Astrocyte (in vitro differentiated cells and primary cell): ENCODE measurements around the gene PCGF5. TPM values are rescaled to one million over a fixed set of nuclear protein-coding genes. Genes with fewer than 3 reads are reported as not detected.

Experiments
- DNase-seq: peaks from one replicate; pipeline ENCODE4 v3.0.0-alpha.2; 2010; ENCODE audit warnings: low read depth
- FAIRE-seq: peaks from 2 replicates; lab custom pipeline; 2011; peaks lifted over from hg19 to GRCh38; lab: Jason Lieb, UNC
- H2AFZ ChIP-seq: 2 replicates; pipeline ENCODE4 v1.6.0; 2012; ENCODE audit warnings: low read depth, low read length, inconsistent platforms
- H3K27ac ChIP-seq: 2 replicates; pipeline ENCODE4 v1.5.1; 2011; ENCODE audit warnings: low read depth, low read length, inconsistent platforms
- H3K27me3 ChIP-seq: 2 replicates; pipeline ENCODE4 v1.6.0; 2011; ENCODE audit warnings: low read length, inconsistent platforms; ENCODE audit not compliant: insufficient read depth
- H3K36me3 ChIP-seq: 2 replicates; pipeline ENCODE4 v1.5.1; 2011; ENCODE audit warnings: low read length, inconsistent platforms; ENCODE audit not compliant: insufficient read depth
- H3K4me1 ChIP-seq: 2 replicates; pipeline ENCODE4 v1.5.1; 2011; ENCODE audit warnings: low read length, inconsistent platforms; ENCODE audit not compliant: insufficient read depth
- H3K4me2 ChIP-seq: 2 replicates; pipeline ENCODE4 v1.6.0; 2012; ENCODE audit warnings: low read length, inconsistent platforms
- H3K4me3 ChIP-seq: 2 replicates; pipeline ENCODE4 v1.5.1; 2011; ENCODE audit warnings: low read depth, mild to moderate bottlenecking, low read length, inconsistent platforms; ENCODE audit not compliant: insufficient read depth
- H3K79me2 ChIP-seq: 2 replicates; pipeline ENCODE4 v1.6.0; 2012; ENCODE audit warnings: mild to moderate bottlenecking, low read length, inconsistent platforms; ENCODE audit not compliant: insufficient read depth
- H3K9ac ChIP-seq: 2 replicates; pipeline ENCODE4 v1.6.0; 2012; ENCODE audit warnings: mild to moderate bottlenecking, low read length, inconsistent platforms
- H3K9me3 ChIP-seq: 2 replicates; pipeline ENCODE4 v1.5.1; 2012; ENCODE audit warnings: low read depth, mild to moderate bottlenecking, low read length, inconsistent platforms; ENCODE audit not compliant: insufficient read depth
- H4K20me1 ChIP-seq: 2 replicates; pipeline ENCODE4 v1.6.0; 2012; ENCODE audit warnings: low read length, inconsistent platforms; ENCODE audit not compliant: insufficient read depth
- H3K27ac Mint-ChIP-seq: one replicate; pipeline ENCODE4 v1.8.0; 2021; ENCODE audit warnings: mild to moderate bottlenecking, mixed read lengths; ENCODE audit not compliant: unreplicated experiment
- H3K27me3 Mint-ChIP-seq: one replicate; pipeline ENCODE4 v1.8.0; 2021; ENCODE audit warnings: low read depth, mixed read lengths; ENCODE audit not compliant: unreplicated experiment
- H3K36me3 Mint-ChIP-seq: one replicate; pipeline ENCODE4 v1.8.0; 2021; ENCODE audit warnings: low read depth, mixed read lengths; ENCODE audit not compliant: unreplicated experiment
- H3K4me1 Mint-ChIP-seq: one replicate; pipeline ENCODE4 v1.8.0; 2021; ENCODE audit warnings: low read depth, mixed read lengths; ENCODE audit not compliant: unreplicated experiment
- H3K4me3 Mint-ChIP-seq: one replicate; pipeline ENCODE4 v1.8.0; 2021; ENCODE audit warnings: mild to moderate bottlenecking, moderate library complexity, mixed read lengths; ENCODE audit not compliant: unreplicated experiment
- H3K9me3 Mint-ChIP-seq: one replicate; pipeline ENCODE4 v1.8.0; 2021; ENCODE audit warnings: mild to moderate bottlenecking, mixed read lengths; ENCODE audit not compliant: unreplicated experiment
- EZH2 ChIP-seq: IDR thresholded peaks from 2 replicates; pipeline ENCODE4 v1.6.1; 2012; ENCODE audit warnings: mild to moderate bottlenecking, low read length, inconsistent platforms; ENCODE audit not compliant: insufficient read depth
- total RNA-seq: library from RNA; stranded (reverse); gene quantifications from 2 replicates; pipeline ENCODE4 v1.2.1, GENCODE V29; 2021
- TF ChIP-seq, protein P1 (sequence below): IDR thresholded peaks from 2 replicates; pipeline ENCODE4 v1.5.1; 2011; ENCODE audit warnings: low read depth, mild to moderate bottlenecking, inconsistent platforms, low read length, moderate library complexity; ENCODE audit not compliant: insufficient read depth

PCGF5 gene
- total RNA-seq, 1 donor from 2014 or later = 31.5 TPM

DNA sequence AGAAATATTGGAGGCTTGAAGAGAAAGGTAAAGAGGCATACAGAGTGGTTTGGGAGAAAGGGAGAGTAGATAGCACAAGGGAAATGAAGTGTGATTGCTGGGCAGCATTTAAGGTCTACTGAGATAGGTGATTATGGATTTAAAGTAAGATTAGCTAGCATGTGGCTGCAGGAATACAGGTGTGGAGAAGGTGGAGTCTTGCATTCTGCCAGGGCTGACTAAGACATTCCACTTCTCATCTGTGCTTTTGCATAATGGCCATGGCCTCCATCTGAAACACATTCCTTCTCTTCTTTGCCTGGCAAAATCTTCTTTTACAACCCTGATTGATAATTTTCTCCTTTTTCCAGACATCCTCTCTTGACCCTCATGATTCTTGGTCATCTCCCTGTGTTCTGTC, 31.6 kb upstream of the PCGF5 start:
- Histone ChIP-seq H3K4me1 (peaks cover 20% of the 10 kb centered on the region), H3K36me3 (no peaks in the 10 kb centered on the region), H3K9me3 (no peaks in the 10 kb centered on the region), H2AFZ (no peak overlapping the region), H3K79me2 (peaks cover 22% of the 10 kb centered on the region), H3K27ac (no peak overlapping the region), H3K27me3 (no peaks in the 10 kb centered on the region), H4K20me1 (no peaks in the 10 kb centered on the region), H3K4me3 (no peak overlapping the region), H3K9ac (no peak overlapping the region), H3K4me2 (no peak overlapping the region)
- Mint-ChIP-seq H3K36me3 (peaks cover 2% of the 10 kb centered on the region), H3K4me1 (peaks cover 27% of the 10 kb centered on the region), H3K27ac (no peak overlapping the region), H3K9me3 (no peaks in the 10 kb centered on the region), H3K4me3 (no peak overlapping the region), H3K27me3 (no peaks in the 10 kb centered on the region)
- TF ChIP-seq EZH2 = no peak
- TF ChIP-seq, protein P1, sequence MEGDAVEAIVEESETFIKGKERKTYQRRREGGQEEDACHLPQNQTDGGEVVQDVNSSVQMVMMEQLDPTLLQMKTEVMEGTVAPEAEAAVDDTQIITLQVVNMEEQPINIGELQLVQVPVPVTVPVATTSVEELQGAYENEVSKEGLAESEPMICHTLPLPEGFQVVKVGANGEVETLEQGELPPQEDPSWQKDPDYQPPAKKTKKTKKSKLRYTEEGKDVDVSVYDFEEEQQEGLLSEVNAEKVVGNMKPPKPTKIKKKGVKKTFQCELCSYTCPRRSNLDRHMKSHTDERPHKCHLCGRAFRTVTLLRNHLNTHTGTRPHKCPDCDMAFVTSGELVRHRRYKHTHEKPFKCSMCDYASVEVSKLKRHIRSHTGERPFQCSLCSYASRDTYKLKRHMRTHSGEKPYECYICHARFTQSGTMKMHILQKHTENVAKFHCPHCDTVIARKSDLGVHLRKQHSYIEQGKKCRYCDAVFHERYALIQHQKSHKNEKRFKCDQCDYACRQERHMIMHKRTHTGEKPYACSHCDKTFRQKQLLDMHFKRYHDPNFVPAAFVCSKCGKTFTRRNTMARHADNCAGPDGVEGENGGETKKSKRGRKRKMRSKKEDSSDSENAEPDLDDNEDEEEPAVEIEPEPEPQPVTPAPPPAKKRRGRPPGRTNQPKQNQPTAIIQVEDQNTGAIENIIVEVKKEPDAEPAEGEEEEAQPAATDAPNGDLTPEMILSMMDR = no peak
- no peak for FAIRE-seq
- DNase-seq = no peak

DNA sequence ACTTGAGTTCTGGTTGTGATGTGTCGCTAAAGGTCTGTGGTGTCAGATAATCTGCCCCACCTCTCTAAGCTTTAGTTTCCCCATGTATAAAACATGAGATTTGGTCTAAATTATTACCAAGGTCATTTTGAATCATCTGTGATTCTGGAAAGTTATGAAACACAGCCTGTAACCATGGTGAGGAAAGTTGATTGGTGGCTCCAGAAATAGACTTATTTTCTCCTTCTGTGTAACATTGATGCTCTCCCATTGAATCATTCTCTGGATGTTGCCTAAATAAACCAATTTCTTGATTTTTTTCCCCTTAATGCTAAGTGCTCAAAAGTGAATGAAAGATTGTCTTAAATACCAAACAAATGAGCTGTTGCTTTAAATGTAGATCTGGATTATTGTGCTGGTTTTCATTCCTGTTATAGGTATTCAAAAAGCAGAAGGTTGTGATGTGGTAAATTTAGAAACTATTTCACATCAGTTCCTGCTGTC, 30.0 kb upstream of the PCGF5 start:
- DNase-seq (peak; percentile 73), FAIRE-seq (peak; percentile 96)
- no peaks in the 10 kb centered on the region for H3K9me3 ChIP-seq
- Mint-ChIP-seq H3K36me3 (peaks cover 2% of the 10 kb centered on the region), H3K27ac (no peak overlapping the region), H3K9me3 (no peaks in the 10 kb centered on the region), H3K4me3 (no peak overlapping the region), H3K4me1 (peaks cover 32% of the 10 kb centered on the region), H3K27me3 (no peaks in the 10 kb centered on the region)
- H3K9ac ChIP-seq = no peak overlapping the region
- peaks cover 19% of the 10 kb centered on the region for H3K4me1 ChIP-seq
- peak overlapping the region; percentile 33 for H3K27ac ChIP-seq
- no peaks in the 10 kb centered on the region for H3K36me3 ChIP-seq
- H3K27me3 ChIP-seq = no peaks in the 10 kb centered on the region
- no peak overlapping the region for H3K4me3 ChIP-seq
- H3K79me2 ChIP-seq = peaks cover 15% of the 10 kb centered on the region
- no peaks in the 10 kb centered on the region for H4K20me1 ChIP-seq
- H2AFZ ChIP-seq = no peak overlapping the region
- no peak overlapping the region for H3K4me2 ChIP-seq
- TF ChIP-seq, protein P1 = no peak
- no peak for TF ChIP-seq EZH2

DNA sequence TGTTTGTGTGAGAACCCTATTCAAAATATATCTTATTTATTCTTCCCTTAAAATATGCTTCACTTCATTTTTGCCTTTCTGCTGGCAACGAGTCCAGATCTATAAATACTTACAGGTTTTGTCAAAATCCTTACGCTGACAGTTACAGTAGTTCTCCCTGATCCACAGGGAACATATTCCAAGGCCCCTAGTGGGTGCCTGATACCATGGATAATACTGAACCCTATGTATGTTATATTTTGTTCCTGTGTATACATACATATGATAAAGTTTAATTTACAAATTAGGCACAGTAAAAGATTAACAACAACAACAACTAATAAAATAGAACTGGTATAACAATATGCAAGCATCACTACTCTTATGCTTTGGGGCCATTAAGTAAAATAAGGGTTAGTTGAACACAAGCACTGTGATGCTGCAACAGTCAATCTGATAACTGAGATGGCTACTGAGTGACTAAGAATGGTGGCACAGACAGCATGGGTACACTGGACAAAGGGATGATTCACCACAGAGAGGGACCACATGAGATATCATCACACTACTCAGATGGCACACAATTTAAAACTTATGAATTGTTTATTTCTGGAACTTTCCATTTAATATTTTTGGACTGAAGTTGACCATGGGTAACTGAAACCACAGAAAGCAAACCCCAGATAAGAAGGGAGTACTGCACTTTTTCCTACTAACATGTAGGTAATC, 29.4 kb upstream of the PCGF5 start:
- no peaks in the 10 kb centered on the region for H3K9me3 ChIP-seq
- H3K4me1 ChIP-seq = peaks cover 14% of the 10 kb centered on the region
- TF ChIP-seq, protein P1 = no peak
- TF ChIP-seq EZH2 = no peak
- H3K36me3 ChIP-seq = no peaks in the 10 kb centered on the region
- Mint-ChIP-seq H3K36me3 (peaks cover 2% of the 10 kb centered on the region), H3K9me3 (no peaks in the 10 kb centered on the region), H3K27me3 (no peaks in the 10 kb centered on the region), H3K4me3 (no peak overlapping the region), H3K27ac (no peak overlapping the region), H3K4me1 (peaks cover 28% of the 10 kb centered on the region)
- H3K4me2 ChIP-seq = no peak overlapping the region
- DNase-seq (peak; percentile 48), FAIRE-seq (peak; percentile 45)
- H3K4me3 ChIP-seq = no peak overlapping the region
- no peak overlapping the region for H2AFZ ChIP-seq
- H3K9ac ChIP-seq = no peak overlapping the region
- H3K27me3 ChIP-seq = no peaks in the 10 kb centered on the region
- H4K20me1 ChIP-seq = no peaks in the 10 kb centered on the region
- H3K27ac ChIP-seq = peak overlapping the region; percentile 33
- H3K79me2 ChIP-seq = peaks cover 13% of the 10 kb centered on the region
